IMR-90 (cell line): Measurements from ENCODE around the gene PRDX4. TPM values are rescaled to one million over a fixed set of nuclear protein-coding genes. Genes with fewer than 3 reads are reported as not detected.

Source experiments
- polyA plus RNA-seq, 3 experiments: library from polyadenylated mRNA; depleted of rRNA; stranded (reverse); fragments of >200 nt; gene quantifications; 2 replicates each; pipeline ENCODE4 v1.2.3, GENCODE V29; 2012; ENCODE audit warnings: low replicate concordance in 1 of 3
- total RNA-seq: library from RNA; depleted of rRNA; stranded (reverse); fragments of >200 nt; gene quantifications from 2 replicates; pipeline ENCODE4 v1.2.3, GENCODE V29; 2012; rRNA removed

The PRDX4 gene
- total and polyA plus RNA-seq, 2 of the 4 experiments (the other 2 are of a cell fraction) = 194 to 226 TPM

Other genes starting within 250 kb of the PRDX4 start
- gene ACOT9, start 75.8 kb downstream of the PRDX4 start, total RNA-seq = 47.3 and 63.6 TPM in 2 replicates
- 35.0 and 43.5 TPM in 2 replicates for gene ACOT9, start 75.8 kb downstream of the PRDX4 start, polyA plus RNA-seq (2012; rRNA removed)
- 55.9 and 112 TPM in 2 replicates for gene SAT1, start 115.7 kb downstream of the PRDX4 start, total RNA-seq
- 92.8 and 99.1 TPM in 2 replicates for gene SAT1, start 115.7 kb downstream of the PRDX4 start, polyA plus RNA-seq (2012; rRNA removed)
- gene APOO, start 240.4 kb downstream of the PRDX4 start, total RNA-seq = 9.0 and 11.4 TPM in 2 replicates
- 14.2 and 15.2 TPM in 2 replicates for gene APOO, start 240.4 kb downstream of the PRDX4 start, polyA plus RNA-seq (2012; rRNA removed)
- gene CXorf58, start 240.5 kb downstream of the PRDX4 start, total RNA-seq = not detected in 2 replicates
- gene CXorf58, start 240.5 kb downstream of the PRDX4 start, polyA plus RNA-seq (2012; rRNA removed) = not detected in 2 replicates